ENCODE data around the gene PDE10A.

DNA sequence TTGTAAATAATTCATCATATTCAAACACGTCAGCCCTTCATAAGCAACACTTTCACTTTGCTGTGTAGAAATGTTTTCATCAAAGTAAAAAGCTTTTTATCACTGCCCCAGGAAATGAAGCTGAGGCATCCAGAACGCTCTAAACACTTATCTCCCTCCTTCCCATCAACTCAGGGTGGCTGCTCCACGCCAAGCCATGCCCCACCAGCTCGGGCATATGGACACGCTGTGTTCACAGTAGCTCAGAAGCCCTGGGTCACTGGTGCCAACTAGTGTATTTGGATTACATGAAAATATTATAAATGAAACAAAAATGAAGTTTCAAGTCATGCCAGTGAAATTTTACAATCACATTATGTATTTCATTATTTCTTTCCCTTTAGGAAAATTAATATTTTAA, 10.3 kb downstream of the PDE10A start:
- TF ChIP-seq, protein P1, sequence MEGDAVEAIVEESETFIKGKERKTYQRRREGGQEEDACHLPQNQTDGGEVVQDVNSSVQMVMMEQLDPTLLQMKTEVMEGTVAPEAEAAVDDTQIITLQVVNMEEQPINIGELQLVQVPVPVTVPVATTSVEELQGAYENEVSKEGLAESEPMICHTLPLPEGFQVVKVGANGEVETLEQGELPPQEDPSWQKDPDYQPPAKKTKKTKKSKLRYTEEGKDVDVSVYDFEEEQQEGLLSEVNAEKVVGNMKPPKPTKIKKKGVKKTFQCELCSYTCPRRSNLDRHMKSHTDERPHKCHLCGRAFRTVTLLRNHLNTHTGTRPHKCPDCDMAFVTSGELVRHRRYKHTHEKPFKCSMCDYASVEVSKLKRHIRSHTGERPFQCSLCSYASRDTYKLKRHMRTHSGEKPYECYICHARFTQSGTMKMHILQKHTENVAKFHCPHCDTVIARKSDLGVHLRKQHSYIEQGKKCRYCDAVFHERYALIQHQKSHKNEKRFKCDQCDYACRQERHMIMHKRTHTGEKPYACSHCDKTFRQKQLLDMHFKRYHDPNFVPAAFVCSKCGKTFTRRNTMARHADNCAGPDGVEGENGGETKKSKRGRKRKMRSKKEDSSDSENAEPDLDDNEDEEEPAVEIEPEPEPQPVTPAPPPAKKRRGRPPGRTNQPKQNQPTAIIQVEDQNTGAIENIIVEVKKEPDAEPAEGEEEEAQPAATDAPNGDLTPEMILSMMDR (conservative IDR thresholded peaks at IDR 0.05; ENCODE audit: low read depth, low read length), result no peak
- TF ChIP-seq POLR2A (IDR thresholded peaks at IDR 0.05; ENCODE audit: low read depth, low read length) (no peak), BHLHE40 (IDR thresholded peaks at IDR 0.05; ENCODE audit: low read depth, low read length) (no peak)
